BLaER1 (cell line): ENCODE results near the gene PKN2.

Experiments used
- H3K27ac ChIP-seq: shearing (Covaris generic); formaldehyde crosslinking; 2 replicates; pipeline ENCODE4 v1.8.1; 2022
- H3K27me3 ChIP-seq: shearing (Covaris generic); formaldehyde crosslinking; 2 replicates; pipeline ENCODE4 v1.8.1; 2022
- H3K36me3 ChIP-seq: shearing (Covaris generic); formaldehyde crosslinking; 2 replicates; pipeline ENCODE4 v1.8.1; 2022
- H3K4me1 ChIP-seq: shearing (Covaris generic); formaldehyde crosslinking; 2 replicates; pipeline ENCODE4 v1.8.1; 2022
- H3K4me2 ChIP-seq: shearing (Covaris generic); formaldehyde crosslinking; 2 replicates; pipeline ENCODE4 v1.8.1; 2022
- H3K4me3 ChIP-seq: shearing (Covaris generic); formaldehyde crosslinking; 2 replicates; pipeline ENCODE4 v1.8.1; 2022
- H3K9ac ChIP-seq: shearing (Covaris generic); formaldehyde crosslinking; 2 replicates; pipeline ENCODE4 v1.8.1; 2022
- H3K9me3 ChIP-seq: shearing (Covaris generic); formaldehyde crosslinking; 2 replicates; pipeline ENCODE4 v1.8.1; 2022
- H4K20me1 ChIP-seq: shearing (Covaris generic); formaldehyde crosslinking; 2 replicates; pipeline ENCODE4 v1.8.1; 2022
- Cebpa-rat ChIP-seq: shearing (Covaris generic); IDR thresholded peaks from 2 replicates; pipeline ENCODE4 v1.8.1; 2022

PKN2 gene

GRCh38 chr1:88730132-88730675 is 46.1 kb downstream of the PKN2 start:
- peaks cover 38% of the 10 kb centered on the region for H3K36me3 ChIP-seq
- H3K4me3 ChIP-seq, result no peak overlapping the region
- H3K4me1 ChIP-seq, result no peaks in the 10 kb centered on the region
- TF ChIP-seq Cebpa-rat, result no peak
- no peak overlapping the region for H3K9ac ChIP-seq
- H3K4me2 ChIP-seq, result no peak overlapping the region
- no peak overlapping the region for H3K27ac ChIP-seq
- peaks cover 60% of the 10 kb centered on the region for H4K20me1 ChIP-seq
- H3K27me3 ChIP-seq, result no peaks in the 10 kb centered on the region
- H3K9me3 ChIP-seq, result peaks cover 25% of the 10 kb centered on the region

- no peak overlapping the region for H3K4me3 ChIP-seq
- H3K4me1 ChIP-seq, result no peaks in the 10 kb centered on the region
- no peak overlapping the region for H3K27ac ChIP-seq
- no peak overlapping the region for H3K9ac ChIP-seq
- no peak overlapping the region for H3K4me2 ChIP-seq
- TF ChIP-seq Cebpa-rat, result no peak
- H3K36me3 ChIP-seq, result peaks cover 39% of the 10 kb centered on the region
- no peaks in the 10 kb centered on the region for H3K27me3 ChIP-seq
- H3K9me3 ChIP-seq, result peaks cover 32% of the 10 kb centered on the region
- peaks cover 52% of the 10 kb centered on the region for H4K20me1 ChIP-seq
Measured at GRCh38 chr1:88730995-88731394, 46.9 kb downstream of the PKN2 start.

GRCh38 chr1:88731475-88732269 is 47.6 kb downstream of the PKN2 start:
- Histone ChIP-seq H3K27ac (no peak overlapping the region), H3K9me3 (peaks cover 39% of the 10 kb centered on the region), H3K4me3 (no peak overlapping the region), H3K4me1 (no peaks in the 10 kb centered on the region), H3K27me3 (no peaks in the 10 kb centered on the region), H3K4me2 (no peak overlapping the region), H4K20me1 (peaks cover 51% of the 10 kb centered on the region), H3K36me3 (peaks cover 45% of the 10 kb centered on the region), H3K9ac (no peak overlapping the region)
- TF ChIP-seq Cebpa-rat, result no peak

- Histone ChIP-seq H3K36me3 (peaks cover 38% of the 10 kb centered on the region), H3K27me3 (no peaks in the 10 kb centered on the region), H3K4me2 (no peak overlapping the region), H3K9ac (no peak overlapping the region), H4K20me1 (peaks cover 64% of the 10 kb centered on the region), H3K4me1 (no peaks in the 10 kb centered on the region), H3K4me3 (no peak overlapping the region), H3K9me3 (peaks cover 45% of the 10 kb centered on the region), H3K27ac (no peak overlapping the region)
- no peak for TF ChIP-seq Cebpa-rat
Measured at GRCh38 chr1:88735382-88735781, 51.3 kb downstream of the PKN2 start.

- H3K27me3 ChIP-seq, result no peaks in the 10 kb centered on the region
- no peak overlapping the region for H3K4me2 ChIP-seq
- H3K9ac ChIP-seq, result no peak overlapping the region
- H3K36me3 ChIP-seq, result peaks cover 37% of the 10 kb centered on the region
- H4K20me1 ChIP-seq, result peaks cover 64% of the 10 kb centered on the region
- H3K27ac ChIP-seq, result no peak overlapping the region
- TF ChIP-seq Cebpa-rat, result no peak
- no peaks in the 10 kb centered on the region for H3K4me1 ChIP-seq
- H3K4me3 ChIP-seq, result no peak overlapping the region
- peaks cover 45% of the 10 kb centered on the region for H3K9me3 ChIP-seq
Measured at GRCh38 chr1:88735909-88736308, 51.8 kb downstream of the PKN2 start.

GRCh38 chr1:88736633-88737248 is 52.7 kb downstream of the PKN2 start:
- Histone ChIP-seq H3K4me2 (no peak overlapping the region), H3K36me3 (peaks cover 37% of the 10 kb centered on the region)

GRCh38 chr1:88737338-88737927 is 53.4 kb downstream of the PKN2 start:
- no peak for TF ChIP-seq Cebpa-rat
- H4K20me1 ChIP-seq, result peaks cover 56% of the 10 kb centered on the region
- peaks cover 37% of the 10 kb centered on the region for H3K36me3 ChIP-seq

More at GRCh38 chr1:88736633-88737248, 52.7 kb downstream of the PKN2 start:
- H3K27me3 ChIP-seq, result no peaks in the 10 kb centered on the region
- H3K9ac ChIP-seq, result no peak overlapping the region
- H3K4me1 ChIP-seq, result no peaks in the 10 kb centered on the region
- H3K27ac ChIP-seq, result no peak overlapping the region
- peaks cover 45% of the 10 kb centered on the region for H3K9me3 ChIP-seq
- TF ChIP-seq Cebpa-rat, result no peak
- no peak overlapping the region for H3K4me3 ChIP-seq
- peaks cover 57% of the 10 kb centered on the region for H4K20me1 ChIP-seq

GRCh38 chr1:88740784-88741183 is 56.7 kb downstream of the PKN2 start:
- Histone ChIP-seq H3K4me2 (no peak overlapping the region), H4K20me1 (peaks cover 51% of the 10 kb centered on the region), H3K27ac (no peak overlapping the region), H3K27me3 (no peaks in the 10 kb centered on the region), H3K4me1 (no peaks in the 10 kb centered on the region), H3K9me3 (peaks cover 14% of the 10 kb centered on the region), H3K4me3 (no peak overlapping the region), H3K9ac (no peak overlapping the region), H3K36me3 (peaks cover 50% of the 10 kb centered on the region)
- TF ChIP-seq Cebpa-rat, result no peak

More at GRCh38 chr1:88737338-88737927, 53.4 kb downstream of the PKN2 start:
- no peak overlapping the region for H3K4me2 ChIP-seq
- peaks cover 45% of the 10 kb centered on the region for H3K9me3 ChIP-seq
- H3K4me1 ChIP-seq, result no peaks in the 10 kb centered on the region
- H3K9ac ChIP-seq, result no peak overlapping the region
- no peaks in the 10 kb centered on the region for H3K27me3 ChIP-seq
- no peak overlapping the region for H3K27ac ChIP-seq
- no peak overlapping the region for H3K4me3 ChIP-seq

- Histone ChIP-seq H3K27ac (no peak overlapping the region), H3K4me3 (no peak overlapping the region), H4K20me1 (peaks cover 47% of the 10 kb centered on the region), H3K36me3 (peaks cover 53% of the 10 kb centered on the region), H3K27me3 (no peaks in the 10 kb centered on the region), H3K4me2 (no peak overlapping the region), H3K9ac (no peak overlapping the region), H3K9me3 (peaks cover 8% of the 10 kb centered on the region), H3K4me1 (no peaks in the 10 kb centered on the region)
- no peak for TF ChIP-seq Cebpa-rat
Measured at GRCh38 chr1:88741413-88741812, 57.3 kb downstream of the PKN2 start.

- no peak overlapping the region for H3K9ac ChIP-seq
- no peaks in the 10 kb centered on the region for H3K4me1 ChIP-seq
- TF ChIP-seq Cebpa-rat, result no peak
- no peaks in the 10 kb centered on the region for H3K9me3 ChIP-seq
- peaks cover 36% of the 10 kb centered on the region for H4K20me1 ChIP-seq
- no peaks in the 10 kb centered on the region for H3K27me3 ChIP-seq
- peaks cover 43% of the 10 kb centered on the region for H3K36me3 ChIP-seq
- H3K4me3 ChIP-seq, result no peak overlapping the region
- H3K27ac ChIP-seq, result no peak overlapping the region
- no peak overlapping the region for H3K4me2 ChIP-seq
Measured at GRCh38 chr1:88742531-88742930, 58.5 kb downstream of the PKN2 start.
